Muscle of leg (tissue), 11 donors: ENCODE measurements around the gene NEK9. TPM values are rescaled to one million over a fixed set of nuclear protein-coding genes. Genes with fewer than 3 reads are reported as not detected.
"Not testable (repeated sequence)": the region's sequence is repeated elsewhere in the genome, so short reads cannot be mapped to it uniquely, and the experiment has no call there.

Experiments
- DNase-seq: peaks from one replicate; pipeline ENCODE4 v3.0.0; 2013
- H3K27ac ChIP-seq: one replicate; pipeline ENCODE4 v1.5.1; 2013; ENCODE audit warnings: mild to moderate bottlenecking, low read length, control low read depth
- H3K27me3 ChIP-seq: one replicate; pipeline ENCODE4 v1.6.1; 2013; ENCODE audit warnings: low read length; ENCODE audit not compliant: control insufficient read depth, insufficient read depth
- H3K36me3 ChIP-seq: one replicate; pipeline ENCODE4 v1.6.1; 2013; ENCODE audit warnings: low read length; ENCODE audit not compliant: control insufficient read depth, insufficient read depth
- H3K4me1 ChIP-seq: one replicate; pipeline ENCODE4 v1.6.1; 2013; ENCODE audit warnings: low read length; ENCODE audit not compliant: control insufficient read depth, insufficient read depth
- H3K4me3 ChIP-seq: one replicate; pipeline ENCODE4 v1.5.1; 2013; ENCODE audit warnings: low read length, control low read depth
- H3K9me3 ChIP-seq: replicated peaks from 2 replicates; pipeline ENCODE4 v1.6.1; 2013; ENCODE audit warnings: low read depth, low read length; ENCODE audit not compliant: control insufficient read depth
- WGBS: methylation state at CpG from one replicate; pipeline ENCODE4 v1.1.5; 2013; ENCODE audit warnings: missing lambda C conversion rate; ENCODE audit not compliant: insufficient coverage; 5-methylcytosine and 5-hydroxymethylcytosine counted together
- polyA plus RNA-seq, 8 donors: library from polyadenylated mRNA; unstranded; fragments of 120-200 nt; gene quantifications; one replicate each; pipeline versions ENCODE4 v1.2.1 to v1.2.3, GENCODE V29; 2013; ENCODE audit warnings: inconsistent platforms in 1 of 8, low replicate concordance in 1 of 8; ENCODE audit not compliant: insufficient read length in 8 of 8, insufficient read depth in 1 of 8
- total RNA-seq: library from RNA; stranded (reverse); fragments of 120-200 nt; gene quantifications from one replicate; pipeline ENCODE4 v1.2.4, GENCODE V29; 2013

Gene NEK9
- total and polyA plus RNA-seq, 9 donors, result 34.4 to 99.7 (median 81.1) TPM

- no peak for DNase-seq
- Histone ChIP-seq H3K9me3 (no peaks in the 10 kb centered on the region), H3K36me3 (peaks cover 6% of the 10 kb centered on the region), H3K27ac (no peak overlapping the region), H3K4me1 (peaks cover 8% of the 10 kb centered on the region), H3K4me3 (no peak overlapping the region), H3K27me3 (no peaks in the 10 kb centered on the region)
- no CpG with 5 or more reads among the region's 1 CpG for WGBS
These were observed 38.0 kb upstream of the NEK9 start for GRCh38 chr14:75164809-75165208.

- DNase-seq, result no peak
- Histone ChIP-seq H3K4me1 (peaks cover 8% of the 10 kb centered on the region), H3K9me3 (no peaks in the 10 kb centered on the region), H3K27ac (no peak overlapping the region), H3K4me3 (no peak overlapping the region), H3K36me3 (peaks cover 6% of the 10 kb centered on the region), H3K27me3 (no peaks in the 10 kb centered on the region)
- no CpG with 5 or more reads among the region's 2 CpGs for WGBS
These were observed 36.8 kb upstream of the NEK9 start for GRCh38 chr14:75163677-75164076.

GRCh38 chr14:75162631-75163030, 35.8 kb upstream of the NEK9 start:
- H3K27me3 ChIP-seq, result no peaks in the 10 kb centered on the region
- no peak for DNase-seq
- WGBS, result no CpG with 5 or more reads among the region's 3 CpGs
- no peaks in the 10 kb centered on the region for H3K9me3 ChIP-seq
- H3K36me3 ChIP-seq, result peaks cover 6% of the 10 kb centered on the region
- H3K27ac ChIP-seq, result no peak overlapping the region
- peaks cover 8% of the 10 kb centered on the region for H3K4me1 ChIP-seq
- H3K4me3 ChIP-seq, result no peak overlapping the region

- WGBS, result no CpG with 5 or more reads among the region's 6 CpGs
- no peaks in the 10 kb centered on the region for H3K9me3 ChIP-seq
- no peak for DNase-seq
- H3K4me1 ChIP-seq, result no peaks in the 10 kb centered on the region
- H3K4me3 ChIP-seq, result no peak overlapping the region
- H3K27me3 ChIP-seq, result no peaks in the 10 kb centered on the region
- H3K27ac ChIP-seq, result no peak overlapping the region
- H3K36me3 ChIP-seq, result peaks cover 6% of the 10 kb centered on the region
These were observed 32.2 kb upstream of the NEK9 start for GRCh38 chr14:75158843-75159614.

- Histone ChIP-seq H3K27ac (no peak overlapping the region), H3K27me3 (no peaks in the 10 kb centered on the region), H3K9me3 (no peaks in the 10 kb centered on the region), H3K4me3 (no peak overlapping the region), H3K4me1 (no peaks in the 10 kb centered on the region), H3K36me3 (no peaks in the 10 kb centered on the region)
- no peak for DNase-seq
- WGBS, result no CpG with 5 or more reads among the region's 3 CpGs
These were observed 30.1 kb upstream of the NEK9 start for GRCh38 chr14:75156901-75157300.

GRCh38 chr14:75156111-75156510, 29.3 kb upstream of the NEK9 start:
- H3K36me3 ChIP-seq, result no peaks in the 10 kb centered on the region
- no peak overlapping the region for H3K27ac ChIP-seq
- no peak overlapping the region for H3K4me3 ChIP-seq
- no CpG with 5 or more reads among the region's 1 CpG for WGBS
- DNase-seq, result no peak
- no peaks in the 10 kb centered on the region for H3K27me3 ChIP-seq
- H3K9me3 ChIP-seq, result no peaks in the 10 kb centered on the region
- H3K4me1 ChIP-seq, result no peaks in the 10 kb centered on the region

GRCh38 chr14:75155169-75155568, 28.3 kb upstream of the NEK9 start:
- Histone ChIP-seq H3K4me1 (no peaks in the 10 kb centered on the region), H3K4me3 (no peak overlapping the region), H3K36me3 (peaks cover 3% of the 10 kb centered on the region), H3K27ac (no peak overlapping the region), H3K9me3 (no peaks in the 10 kb centered on the region), H3K27me3 (no peaks in the 10 kb centered on the region)
- WGBS, result no CpG with 5 or more reads among the region's 3 CpGs
- DNase-seq, result no peak

GRCh38 chr14:75153295-75153694, 26.4 kb upstream of the NEK9 start:
- no CpG with 5 or more reads among the region's 1 CpG for WGBS
- Histone ChIP-seq H3K9me3 (no peaks in the 10 kb centered on the region), H3K27me3 (no peaks in the 10 kb centered on the region), H3K4me3 (no peak overlapping the region), H3K4me1 (no peaks in the 10 kb centered on the region), H3K36me3 (peaks cover 11% of the 10 kb centered on the region), H3K27ac (no peak overlapping the region)
- no peak for DNase-seq

- Histone ChIP-seq H3K27ac (no peak overlapping the region), H3K9me3 (no peaks in the 10 kb centered on the region), H3K36me3 (peaks cover 11% of the 10 kb centered on the region), H3K4me1 (no peaks in the 10 kb centered on the region), H3K27me3 (no peaks in the 10 kb centered on the region), H3K4me3 (no peak overlapping the region)
- no CpG with 5 or more reads among the region's 1 CpG for WGBS
- DNase-seq, result no peak
These were observed 25.0 kb upstream of the NEK9 start for GRCh38 chr14:75151851-75152250.

- not testable (repeated sequence) for H3K27ac ChIP-seq, H3K4me3 ChIP-seq, H3K4me1 ChIP-seq, H3K9me3 ChIP-seq, DNase-seq, H3K27me3 ChIP-seq
- peaks cover 11% of the 10 kb centered on the region for H3K36me3 ChIP-seq
- 94% methylated on average over 4 of the region's 6 CpGs for WGBS
These were observed 23.8 kb upstream of the NEK9 start for GRCh38 chr14:75150637-75151036.

- Histone ChIP-seq H3K4me1 (no peaks in the 10 kb centered on the region), H3K36me3 (peaks cover 13% of the 10 kb centered on the region)
- WGBS, result 83% methylated on average over 1 of the region's 2 CpGs
These were observed 23.3 kb upstream of the NEK9 start for GRCh38 chr14:75150150-75150549.

More at GRCh38 chr14:75150150-75150549, 23.3 kb upstream of the NEK9 start:
- Histone ChIP-seq H3K4me3 (no peak overlapping the region), H3K27ac (no peak overlapping the region), H3K9me3 (no peaks in the 10 kb centered on the region), H3K27me3 (no peaks in the 10 kb centered on the region)
- DNase-seq, result no peak
